ENCODE measurements around the gene IQGAP1.

Gene IQGAP1

DNA sequence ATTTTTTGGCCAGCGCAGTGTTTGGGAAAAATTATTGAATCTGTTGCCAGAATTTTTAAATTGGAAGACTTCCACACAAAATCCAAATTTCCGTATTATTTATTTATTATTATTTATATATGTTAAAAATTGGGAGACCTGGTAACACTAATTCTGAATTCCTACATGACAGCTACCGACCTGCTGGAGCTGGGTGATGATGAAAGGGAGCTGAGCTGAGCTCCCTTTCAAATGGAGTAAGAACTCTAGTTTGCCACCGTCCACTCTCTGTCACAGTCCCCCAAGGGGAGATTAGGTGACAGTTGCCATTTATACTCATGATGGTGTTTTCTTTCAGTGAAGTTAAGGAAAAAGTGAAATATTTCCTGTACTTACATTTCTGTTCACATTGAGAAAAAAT lies 143.1 kb downstream of the IQGAP1 start:
- no peak for DNase-seq

DNA sequence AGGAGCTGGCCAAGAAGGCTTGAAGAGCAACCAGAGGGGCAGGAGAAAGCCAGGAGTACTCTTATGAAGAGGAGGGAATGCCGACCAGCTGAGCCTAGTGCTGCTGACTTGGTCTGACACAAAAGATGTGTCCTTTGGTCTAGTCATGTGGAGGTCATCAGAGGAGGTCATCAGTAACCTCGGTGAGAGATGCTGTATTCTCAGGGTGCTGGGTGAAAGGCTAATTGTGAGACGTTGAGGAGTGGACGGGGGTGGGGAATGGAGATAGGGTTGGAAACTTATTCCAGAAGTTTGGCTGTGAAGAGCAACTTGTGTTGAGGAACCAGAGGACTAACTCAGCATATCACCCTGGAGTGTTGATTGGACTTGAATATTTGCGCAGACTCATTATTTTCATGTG lies 147.2 kb downstream of the IQGAP1 start:
- DNase-seq: no peak

DNA sequence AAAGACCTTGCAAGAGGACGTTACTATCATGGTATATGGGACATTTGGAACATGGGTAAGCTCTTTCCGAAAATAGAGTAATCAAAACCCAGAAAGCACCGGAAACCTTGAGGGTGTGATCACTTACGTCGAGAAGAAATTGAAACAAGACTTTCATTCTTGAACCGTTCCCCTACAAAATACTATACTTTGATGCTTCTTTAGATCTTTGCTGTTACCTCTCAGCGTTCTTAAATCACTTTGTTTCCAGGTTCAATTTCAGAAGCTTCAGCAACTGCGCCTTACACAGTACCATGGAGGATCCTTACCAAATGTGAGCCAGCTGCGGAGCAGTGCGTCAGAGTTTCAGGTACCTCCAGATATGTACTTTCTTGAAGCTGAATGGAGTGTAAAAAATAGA lies 151.7 kb downstream of the IQGAP1 start:
- DNase-seq: no peak

DNA sequence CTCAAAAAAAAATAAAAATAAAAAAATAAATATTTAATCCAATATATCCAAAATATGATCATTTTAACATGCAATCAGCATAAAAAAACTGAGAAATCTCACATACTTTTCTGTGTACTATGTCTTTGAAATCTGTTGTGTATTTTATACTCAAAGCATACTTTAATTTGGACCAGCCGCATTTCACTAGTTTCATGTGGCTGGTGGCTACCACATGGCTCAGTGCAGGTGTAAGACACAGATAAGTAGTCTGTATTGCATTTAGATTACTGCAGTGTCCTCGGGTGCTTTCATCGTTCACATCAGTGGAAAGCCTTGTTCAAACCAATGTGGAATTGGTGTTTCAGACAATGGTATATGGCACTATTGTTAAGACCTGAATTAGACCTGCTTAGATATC lies 152.7 kb downstream of the IQGAP1 start:
- no peak for DNase-seq

DNA sequence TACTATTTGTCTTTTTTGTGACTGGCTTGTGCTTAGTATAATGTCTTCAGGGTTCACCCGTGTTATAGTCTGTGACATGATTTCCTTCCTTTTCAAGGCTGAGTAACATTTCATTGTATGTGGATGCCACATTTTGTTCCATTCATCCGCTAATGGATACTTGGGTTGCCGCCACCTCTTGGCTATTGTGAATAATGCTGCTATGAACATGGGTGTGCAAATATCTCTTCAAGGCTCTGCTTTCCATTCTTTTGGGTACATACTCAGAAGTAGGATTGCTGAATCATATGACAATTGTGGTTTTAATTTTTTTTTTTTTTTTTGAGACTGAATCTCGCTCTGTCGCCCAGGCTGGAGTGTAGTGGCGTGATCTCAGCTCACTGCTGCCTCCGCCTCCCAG lies 157.1 kb downstream of the IQGAP1 start:
- DNase-seq: no peak

DNA sequence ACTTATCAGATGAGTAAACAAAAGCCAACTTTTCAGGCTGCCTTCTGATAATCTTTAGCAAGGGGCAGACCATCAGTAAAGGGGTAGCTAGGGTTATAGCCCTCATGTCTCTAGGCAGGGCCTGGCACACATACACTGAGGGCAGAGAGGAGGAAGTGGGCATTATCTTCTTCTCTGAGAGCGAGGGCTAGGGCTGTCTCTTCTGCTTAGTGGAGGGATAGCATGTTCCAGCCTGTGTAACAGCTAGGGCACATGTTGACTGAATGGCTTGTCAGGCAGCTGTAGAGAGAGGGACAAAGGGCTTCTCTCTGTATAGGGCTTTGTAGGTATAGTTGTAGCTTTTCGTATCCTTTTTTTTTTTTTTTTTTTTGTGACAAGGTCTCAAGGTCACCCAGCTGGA lies 159.5 kb downstream of the IQGAP1 start:
- no peak for DNase-seq

DNA sequence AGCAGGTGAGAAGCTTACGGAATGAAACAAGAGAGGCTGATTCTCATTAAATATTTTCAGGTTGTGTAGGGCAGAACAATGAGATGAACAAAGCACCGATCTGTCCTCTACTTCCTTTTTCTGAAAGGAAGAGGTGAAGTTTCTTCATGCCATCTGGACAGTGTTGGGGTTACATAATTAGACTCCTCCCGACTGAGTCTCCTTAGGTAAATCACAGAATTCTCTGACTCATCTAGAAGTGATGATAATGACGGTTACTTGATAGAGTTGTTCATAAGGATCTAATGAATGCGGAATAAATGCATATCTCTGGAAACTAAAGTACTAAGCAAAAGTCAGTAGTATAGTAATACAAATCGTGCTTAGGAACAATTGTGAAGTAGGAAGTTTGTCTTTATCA lies 162.9 kb downstream of the IQGAP1 start:
- DNase-seq: no peak

All from kidney glomerular epithelial cell (primary cell).